IPS-11a (cell line): Measurements from ENCODE around the gene PRDM15.
"Not testable (repeated sequence)": the region's sequence is repeated elsewhere in the genome, so short reads cannot be mapped to it uniquely, and the experiment has no call there.

ENCODE experiments used
- H3K4me3 ChIP-seq: one replicate; pipeline ENCODE4 v1.5.1; 2013; ENCODE audit warnings: low read depth, low read length, control low read depth

Gene PRDM15

GRCh38 chr21:41810597-41810932 is 68.6 kb downstream of the PRDM15 start:
- no peak overlapping the region for H3K4me3 ChIP-seq

GRCh38 chr21:41809891-41810596 is 69.1 kb downstream of the PRDM15 start:
- H3K4me3 ChIP-seq = no peak overlapping the region

GRCh38 chr21:41808846-41809245 is 70.3 kb downstream of the PRDM15 start:
- no peak overlapping the region for H3K4me3 ChIP-seq

GRCh38 chr21:41808094-41808493 is 71.0 kb downstream of the PRDM15 start:
- H3K4me3 ChIP-seq = no peak overlapping the region

GRCh38 chr21:41806773-41807172 is 72.4 kb downstream of the PRDM15 start:
- H3K4me3 ChIP-seq = no peak overlapping the region

- no peak overlapping the region for H3K4me3 ChIP-seq
Measured at GRCh38 chr21:41805643-41806042, 73.5 kb downstream of the PRDM15 start.

- H3K4me3 ChIP-seq = no peak overlapping the region
Measured at GRCh38 chr21:41805038-41805437, 74.1 kb downstream of the PRDM15 start.

- H3K4me3 ChIP-seq = no peak overlapping the region
Measured at GRCh38 chr21:41804381-41804780, 74.8 kb downstream of the PRDM15 start.

- H3K4me3 ChIP-seq = no peak overlapping the region
Measured at GRCh38 chr21:41803316-41803715, 75.8 kb downstream of the PRDM15 start.

- H3K4me3 ChIP-seq = no peak overlapping the region
Measured at GRCh38 chr21:41802684-41803083, 76.5 kb downstream of the PRDM15 start.

GRCh38 chr21:41802198-41802584 is 77.0 kb downstream of the PRDM15 start:
- H3K4me3 ChIP-seq = no peak overlapping the region

- H3K4me3 ChIP-seq = no peak overlapping the region
Measured at GRCh38 chr21:41801321-41802197, 77.6 kb downstream of the PRDM15 start.

- H3K4me3 ChIP-seq = no peak overlapping the region
Measured at GRCh38 chr21:41800425-41801320, 78.5 kb downstream of the PRDM15 start.

- H3K4me3 ChIP-seq = no peak overlapping the region
Measured at GRCh38 chr21:41799763-41800162, 79.4 kb downstream of the PRDM15 start.

GRCh38 chr21:41798326-41798725 is 80.8 kb downstream of the PRDM15 start:
- H3K4me3 ChIP-seq = no peak overlapping the region

GRCh38 chr21:41796476-41797080 is 82.6 kb downstream of the PRDM15 start:
- H3K4me3 ChIP-seq = no peak overlapping the region

GRCh38 chr21:41795726-41796125 is 83.4 kb downstream of the PRDM15 start:
- no peak overlapping the region for H3K4me3 ChIP-seq

- no peak overlapping the region for H3K4me3 ChIP-seq
Measured at GRCh38 chr21:41794600-41794999, 84.5 kb downstream of the PRDM15 start.

- no peak overlapping the region for H3K4me3 ChIP-seq
Measured at GRCh38 chr21:41792711-41793110, 86.4 kb downstream of the PRDM15 start.

- no peak overlapping the region for H3K4me3 ChIP-seq
Measured at GRCh38 chr21:41786509-41786987, 92.6 kb downstream of the PRDM15 start.

- H3K4me3 ChIP-seq = not testable (repeated sequence)
Measured at GRCh38 chr21:41785262-41785661, 93.9 kb downstream of the PRDM15 start.
